Endothelial cell of umbilical vein (primary cell): ENCODE results near the gene MARK3. TPM values are rescaled to one million over a fixed set of nuclear protein-coding genes. Genes with fewer than 3 reads are reported as not detected.

ENCODE experiments used
- BruUV-seq: library from RNA; stranded (reverse); fragments of 400-500 nt; replicated peaks from 2 replicates; lab custom pipeline; 2021; lab: Mats Ljungman, UMichigan
- CTCF ChIA-PET: fragments of 300-600, 350-600 bp; sonication (Branson Sonifier 250); formaldehyde crosslinking; loops from one replicate; lab custom pipeline; 2021; ENCODE audit warnings: antibody characterized with exemption, inconsistent platforms; lab: Charles Lee
- POLR2A ChIA-PET: fragments of 300-600, 350-600 bp; sonication (Branson Sonifier 250); formaldehyde crosslinking; loops from one replicate; lab custom pipeline; 2021; ENCODE audit warnings: antibody characterized with exemption, inconsistent platforms; lab: Charles Lee
- DNase-seq: peaks from one replicate; pipeline ENCODE4 v3.0.0-alpha.2; 2011; ENCODE audit warnings: low read depth, low spot score
- FAIRE-seq: peaks from 2 replicates; lab custom pipeline; 2011; peaks lifted over from hg19 to GRCh38; lab: Jason Lieb, UNC
- H2AFZ ChIP-seq: 2 replicates; pipeline ENCODE4 v1.6.0; 2012; ENCODE audit warnings: low read depth, low read length, control low read depth, inconsistent platforms
- H3K27ac ChIP-seq: 2 replicates; pipeline ENCODE4 v1.5.1; 2011; ENCODE audit warnings: low read depth, mild to moderate bottlenecking, control low read depth, low read length, moderate library complexity; ENCODE audit not compliant: insufficient read depth
- H3K27me3 ChIP-seq, 2 experiments: 2 replicates each; pipeline versions ENCODE4 v1.6.0 to v1.6.1; 2011; ENCODE audit warnings: low read length in 2 of 2, mixed read lengths in 1 of 2; ENCODE audit not compliant: control insufficient read depth in 2 of 2, insufficient read depth in 2 of 2
- H3K36me3 ChIP-seq, 2 experiments: 2 replicates in 1 of 2; 3 replicates in 1 of 2; pipeline ENCODE4 v1.5.1; 2011; ENCODE audit warnings: low read length in 2 of 2, mild to moderate bottlenecking in 1 of 2, moderate library complexity in 1 of 2; ENCODE audit not compliant: control insufficient read depth in 2 of 2, insufficient read depth in 2 of 2; ENCODE audit errors: extremely low read depth in 1 of 2
- H3K4me1 ChIP-seq: 3 replicates; pipeline ENCODE4 v1.5.1; 2011; ENCODE audit warnings: mild to moderate bottlenecking, low read length; ENCODE audit not compliant: control insufficient read depth, insufficient read depth; ENCODE audit errors: extremely low read depth
- H3K4me2 ChIP-seq: 2 replicates; pipeline ENCODE4 v1.6.1; 2011; ENCODE audit warnings: low read length, control low read depth, mixed read lengths; ENCODE audit not compliant: insufficient read depth
- H3K4me3 ChIP-seq, 3 experiments: fragments of 200-600 bp in 1 of 3; sonication (generic), shearing (Covaris generic) in 1 of 3; replicated peaks in 1 of 3; 2 replicates each; pipeline ENCODE4 v1.5.1; 2011 to 2016; ENCODE audit warnings: control low read depth in 3 of 3, low read length in 3 of 3, mild to moderate bottlenecking in 2 of 3, inconsistent platforms in 1 of 3, low read depth in 1 of 3, moderate library complexity in 1 of 3; ENCODE audit not compliant: insufficient read depth in 1 of 3
- H3K79me2 ChIP-seq: 2 replicates; pipeline ENCODE4 v1.6.0; 2012; ENCODE audit warnings: low read length, inconsistent platforms; ENCODE audit not compliant: control insufficient read depth, insufficient read depth
- H3K9ac ChIP-seq: replicated peaks from 2 replicates; pipeline ENCODE3; 2011; ENCODE audit warnings: low read length, control low read depth; ENCODE audit not compliant: insufficient read depth; ENCODE audit errors: extremely low read depth
- H3K9me1 ChIP-seq: replicated peaks from 3 replicates; pipeline ENCODE4 v1.6.0; 2011; ENCODE audit warnings: mild to moderate bottlenecking, low read length; ENCODE audit not compliant: control insufficient read depth, insufficient read depth; ENCODE audit errors: extremely low read depth
- H3K9me3 ChIP-seq: replicated peaks from 2 replicates; pipeline ENCODE4 v1.5.1; 2012; ENCODE audit warnings: low read length, inconsistent platforms; ENCODE audit not compliant: control insufficient read depth, insufficient read depth
- H4K20me1 ChIP-seq: replicated peaks from 2 replicates; pipeline ENCODE3; 2011; ENCODE audit warnings: mild to moderate bottlenecking, low read length; ENCODE audit not compliant: control insufficient read depth, insufficient read depth; ENCODE audit errors: extremely low read depth
- EZH2 ChIP-seq: IDR thresholded peaks from 2 replicates; pipeline ENCODE4 v1.6.1; 2012; ENCODE audit warnings: borderline replicate concordance, low read depth, mild to moderate bottlenecking, moderate library complexity, low read length, inconsistent platforms; ENCODE audit not compliant: severe bottlenecking
- FOS ChIP-seq: IDR thresholded peaks from 2 replicates; pipeline ENCODE4 v1.6.1; 2011; ENCODE audit warnings: mild to moderate bottlenecking, low read length, moderate library complexity, borderline replicate concordance; ENCODE audit not compliant: insufficient read depth
- GATA2 ChIP-seq: IDR thresholded peaks from 2 replicates; pipeline ENCODE4 v1.7.0; 2011; ENCODE audit warnings: low read depth, mild to moderate bottlenecking, moderate library complexity, mixed read lengths, low read length; ENCODE audit not compliant: insufficient read length, insufficient read depth
- JUN ChIP-seq: IDR thresholded peaks from 2 replicates; pipeline ENCODE4 v1.6.1; 2011; ENCODE audit warnings: borderline replicate concordance, low read depth; ENCODE audit not compliant: insufficient read length, insufficient read depth
- MYC ChIP-seq: IDR thresholded peaks from one replicate; pipeline ENCODE4 v1.6.1; 2011; ENCODE audit warnings: mild to moderate bottlenecking, low read depth, low read length
- POLR2A ChIP-seq: IDR thresholded peaks from 2 replicates; pipeline ENCODE4 v1.6.1; 2012; ENCODE audit warnings: low read depth, mild to moderate bottlenecking, control low read depth, low read length
- POLR2AphosphoS5 ChIP-seq: IDR thresholded peaks from 2 replicates; pipeline ENCODE4 v1.6.1; 2012; ENCODE audit warnings: low read depth, mild to moderate bottlenecking, control low read depth, low read length, moderate library complexity; ENCODE audit not compliant: insufficient read depth
- dilution Hi-C: fragments of 300-500 bp; cut with MboI; formaldehyde crosslinking; loops from one replicate; pipeline ENCODE4 v1.15.0; 2019; ENCODE audit warnings: low sequenced_read_pairs; ENCODE audit not compliant: extremely low pct_ligation_motif_present
- intact Hi-C: fragments of 100-400 bp; cut with micrococcal nuclease; formaldehyde crosslinking; loops from one replicate; pipeline ENCODE4 v1.10.0; 2022
- polyA plus RNA-seq, 4 experiments: library from polyadenylated mRNA; depleted of rRNA in 3 of 4; stranded (reverse) in 3 of 4; unstranded in 1 of 4; fragments of >200 nt; gene quantifications; 2 replicates each; pipeline versions ENCODE4 v1.2.1 to v1.2.3, GENCODE V29; 2011 to 2012; ENCODE audit warnings: missing spikeins in 1 of 4
- total RNA-seq: library from RNA; stranded (reverse); gene quantifications from 2 replicates; pipeline ENCODE4 v1.2.3, GENCODE V29; 2021
- TF ChIP-seq, protein P1 (sequence below), 2 donors: IDR thresholded peaks; 1 replicate in 1 of 2; 2 replicates in 1 of 2; pipeline ENCODE4 v1.5.1; 2011; ENCODE audit warnings: low read length in 2 of 2, mild to moderate bottlenecking in 2 of 2, moderate library complexity in 2 of 2, control low read depth in 1 of 2, inconsistent platforms in 1 of 2, low read depth in 1 of 2; ENCODE audit not compliant: insufficient read depth in 1 of 2; ENCODE audit errors: extremely low read depth in 1 of 2
- TF ChIP-seq, protein P2 (sequence below): IDR thresholded peaks from 2 replicates; pipeline ENCODE4 v1.6.1; 2011; ENCODE audit not compliant: insufficient read depth, insufficient read length

The MARK3 gene
- total and polyA plus RNA-seq, 2 donors (not counting 3 experiments of a cell fraction or from before 2014, with no cell fraction given), result 46.6 to 96.1 TPM

DNA sequence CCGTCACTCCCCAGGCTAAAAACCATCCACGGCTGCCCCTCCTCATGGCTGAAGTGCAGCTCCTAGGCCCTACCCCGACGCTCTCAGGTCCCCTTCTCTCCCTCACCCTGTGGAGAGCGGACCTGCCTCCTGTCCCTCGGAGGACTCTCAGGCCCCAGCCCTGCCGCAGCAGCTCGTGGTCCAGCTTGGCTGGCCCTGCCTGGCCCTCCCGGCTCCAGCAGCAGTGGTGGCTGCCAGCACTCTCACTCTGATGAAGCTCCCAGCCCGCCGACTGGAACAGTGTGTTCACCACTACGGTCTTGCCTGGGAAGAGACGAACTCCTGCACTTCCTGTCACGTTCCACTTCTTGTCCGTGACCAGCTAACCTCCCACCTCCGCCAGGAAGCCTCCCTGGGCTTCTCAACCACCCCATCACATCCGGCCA, 166.1 kb downstream of the MARK3 start:
- Histone ChIP-seq H3K27ac (no peak overlapping the region), H3K4me1 (no peaks in the 10 kb centered on the region), H3K36me3 (no peaks in the 10 kb centered on the region), H3K4me2 (no peak overlapping the region), H3K9ac (no peak overlapping the region), H3K9me1 (no peaks in the 10 kb centered on the region), H4K20me1 (no peaks in the 10 kb centered on the region), H2AFZ (no peak overlapping the region), H3K79me2 (peaks cover 4% of the 10 kb centered on the region), H3K27me3 (no peaks in the 10 kb centered on the region), H3K9me3 (no peaks in the 10 kb centered on the region), H3K4me3 (no peak overlapping the region)
- BruUV-seq, result no TSS peak
- FAIRE-seq (no peak), DNase-seq (no peak)
- dilution Hi-C loops, result no loop called here
- no peak for TF ChIP-seq EZH2
- TF ChIP-seq, protein P1, sequence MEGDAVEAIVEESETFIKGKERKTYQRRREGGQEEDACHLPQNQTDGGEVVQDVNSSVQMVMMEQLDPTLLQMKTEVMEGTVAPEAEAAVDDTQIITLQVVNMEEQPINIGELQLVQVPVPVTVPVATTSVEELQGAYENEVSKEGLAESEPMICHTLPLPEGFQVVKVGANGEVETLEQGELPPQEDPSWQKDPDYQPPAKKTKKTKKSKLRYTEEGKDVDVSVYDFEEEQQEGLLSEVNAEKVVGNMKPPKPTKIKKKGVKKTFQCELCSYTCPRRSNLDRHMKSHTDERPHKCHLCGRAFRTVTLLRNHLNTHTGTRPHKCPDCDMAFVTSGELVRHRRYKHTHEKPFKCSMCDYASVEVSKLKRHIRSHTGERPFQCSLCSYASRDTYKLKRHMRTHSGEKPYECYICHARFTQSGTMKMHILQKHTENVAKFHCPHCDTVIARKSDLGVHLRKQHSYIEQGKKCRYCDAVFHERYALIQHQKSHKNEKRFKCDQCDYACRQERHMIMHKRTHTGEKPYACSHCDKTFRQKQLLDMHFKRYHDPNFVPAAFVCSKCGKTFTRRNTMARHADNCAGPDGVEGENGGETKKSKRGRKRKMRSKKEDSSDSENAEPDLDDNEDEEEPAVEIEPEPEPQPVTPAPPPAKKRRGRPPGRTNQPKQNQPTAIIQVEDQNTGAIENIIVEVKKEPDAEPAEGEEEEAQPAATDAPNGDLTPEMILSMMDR (IDR thresholded peaks at IDR 0.05; ENCODE audit: extremely low read depth in 1 of 2, insufficient read depth in 1 of 2, low read depth in 1 of 2, low read length in 2 of 2), result no peak
- TF ChIP-seq, protein P2, sequence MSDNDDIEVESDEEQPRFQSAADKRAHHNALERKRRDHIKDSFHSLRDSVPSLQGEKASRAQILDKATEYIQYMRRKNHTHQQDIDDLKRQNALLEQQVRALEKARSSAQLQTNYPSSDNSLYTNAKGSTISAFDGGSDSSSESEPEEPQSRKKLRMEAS, result no peak
- no peak for TF ChIP-seq POLR2AphosphoS5
- no peak for TF ChIP-seq MYC
- TF ChIP-seq POLR2A, result no peak
- no peak for TF ChIP-seq GATA2
- TF ChIP-seq JUN, result no peak
- TF ChIP-seq FOS, result no peak
- intact Hi-C loops, result no loop called here
- POLR2A ChIA-PET, result no interaction called here
- CTCF ChIA-PET, result interaction anchor here (0.9 to 14.4 kb wide), 2 partner anchors 32 to 51 kb away, joined by 4 to 209 read pairs; partner anchors contain the start of gene CKB
